ENCODE data around the gene MRPS25.

GRCh38 chr3:15023719-15024118 is 41.4 kb downstream of the MRPS25 start:
- no peak for TF ChIP-seq CTCF (IDR thresholded peaks at IDR 0.05)
- no peak for TF ChIP-seq POLR2A (IDR thresholded peaks at IDR 0.05)

Measured in esophagus squamous epithelium (tissue), 4 donors.